H1 (cell line): ENCODE data around the gene SAMD4A. TPM values are rescaled to one million over a fixed set of nuclear protein-coding genes. Genes with fewer than 3 reads are reported as not detected.

Source experiments
- CTCF ChIA-PET: fragments of 300-600 bp; sonication (Branson Sonifier 250); formaldehyde crosslinking; loops from one replicate; lab custom pipeline; 2021; ENCODE audit not compliant: partially characterized antibody; lab: Charles Lee
- POLR2A ChIA-PET: fragments of 300-600 bp; sonication (Branson Sonifier 250); formaldehyde crosslinking; loops from one replicate; lab custom pipeline; 2021; ENCODE audit warnings: inconsistent platforms; ENCODE audit not compliant: partially characterized antibody; lab: Charles Lee
- DNase-seq, 2 experiments: peaks; one replicate each; pipeline versions ENCODE4 v3.0.0 to v3.0.0-alpha.2; 2010 to 2022; ENCODE audit warnings: low spot score in 2 of 2, low read depth in 1 of 2, mixed read lengths in 1 of 2
- FAIRE-seq: peaks from 2 replicates; lab custom pipeline; 2011; peaks lifted over from hg19 to GRCh38; lab: Jason Lieb, UNC
- H2AFZ ChIP-seq: 2 replicates; pipeline ENCODE4 v1.8.1; 2012; ENCODE audit warnings: low read length, inconsistent platforms
- H2AK5ac ChIP-seq: 2 replicates; pipeline ENCODE4 v1.6.1; 2013; ENCODE audit warnings: low read depth, low read length
- H2BK120ac ChIP-seq: replicated peaks from 2 replicates; pipeline ENCODE3; 2013; ENCODE audit warnings: low read depth, low read length, inconsistent platforms
- H2BK12ac ChIP-seq: 2 replicates; pipeline ENCODE4 v1.6.1; 2013; ENCODE audit warnings: low read depth, low read length
- H2BK15ac ChIP-seq: 2 replicates; pipeline ENCODE4 v1.6.1; 2013; ENCODE audit warnings: low read length
- H2BK20ac ChIP-seq: 2 replicates; pipeline ENCODE4 v1.6.1; 2013; ENCODE audit warnings: low read length
- H2BK5ac ChIP-seq: 2 replicates; pipeline ENCODE4 v1.6.1; 2013; ENCODE audit warnings: low read depth, low read length
- H3K14ac ChIP-seq: 2 replicates; pipeline ENCODE4 v1.6.1; 2013; ENCODE audit warnings: inconsistent platforms; ENCODE audit not compliant: insufficient read length
- H3K18ac ChIP-seq: 2 replicates; pipeline ENCODE4 v1.6.1; 2013; ENCODE audit warnings: low read length; ENCODE audit errors: extremely low read depth
- H3K23ac ChIP-seq: 2 replicates; pipeline ENCODE4 v1.6.1; 2013; ENCODE audit warnings: inconsistent platforms; ENCODE audit not compliant: insufficient read length
- H3K23me2 ChIP-seq: 2 replicates; pipeline ENCODE4 v1.6.1; 2013; ENCODE audit warnings: low read depth, low read length
- H3K27ac ChIP-seq: 2 replicates; pipeline ENCODE4 v1.6.1; 2011; ENCODE audit warnings: low read depth, low read length, inconsistent platforms
- H3K27me3 ChIP-seq, 4 experiments: replicated peaks in 1 of 4; 1 replicate in 1 of 4; 2 replicates in 3 of 4; pipeline versions ENCODE4 v1.6.1 to v1.8.1; 2011 to 2013; ENCODE audit warnings: low read length in 3 of 4, mild to moderate bottlenecking in 3 of 4, inconsistent platforms in 2 of 4, mixed read lengths in 2 of 4, moderate library complexity in 1 of 4; ENCODE audit not compliant: control insufficient read depth in 3 of 4, insufficient read depth in 3 of 4; ENCODE audit errors: extremely low read depth in 1 of 4
- H3K36me3 ChIP-seq, 4 experiments: 2 replicates each; pipeline versions ENCODE4 v1.6.1 to v1.8.1; 2011 to 2013; ENCODE audit warnings: mild to moderate bottlenecking in 4 of 4, low read length in 3 of 4, moderate library complexity in 2 of 4, control low read depth in 1 of 4, inconsistent platforms in 1 of 4; ENCODE audit not compliant: insufficient read depth in 4 of 4, control insufficient read depth in 2 of 4
- H3K4ac ChIP-seq: replicated peaks from 2 replicates; pipeline ENCODE3; 2013; ENCODE audit warnings: low read length, low read depth, mixed read lengths, inconsistent platforms; ENCODE audit not compliant: insufficient read length
- H3K4me1 ChIP-seq, 4 experiments: replicated peaks in 1 of 4; 1 replicate in 1 of 4; 2 replicates in 3 of 4; pipeline versions ENCODE4 v1.6.1 to v1.8.1; 2011 to 2013; ENCODE audit warnings: low read length in 3 of 4, inconsistent platforms in 2 of 4, mixed read lengths in 1 of 4; ENCODE audit not compliant: insufficient read depth in 4 of 4, control insufficient read depth in 3 of 4
- H3K4me2 ChIP-seq, 2 experiments: 2 replicates each; pipeline versions ENCODE4 v1.6.1 to v1.8.1; 2011 to 2013; ENCODE audit warnings: low read depth in 2 of 2, low read length in 2 of 2, control low read depth in 1 of 2, inconsistent platforms in 1 of 2, mild to moderate bottlenecking in 1 of 2; ENCODE audit not compliant: insufficient read depth in 1 of 2
- H3K4me3 ChIP-seq, 4 experiments: fragments of 200-600, 300-600 bp in 1 of 4; sonication (generic), shearing (Covaris generic), sonication (Bioruptor Twin) in 1 of 4; 2 replicates each; pipeline versions ENCODE4 v1.5.1 to v1.8.1; 2011 to 2016; ENCODE audit warnings: low read length in 4 of 4, low read depth in 3 of 4, control low read depth in 2 of 4, inconsistent platforms in 2 of 4, mild to moderate bottlenecking in 2 of 4, mixed read lengths in 1 of 4, moderate library complexity in 1 of 4; ENCODE audit not compliant: insufficient read depth in 2 of 4; ENCODE audit errors: extremely low read depth in 1 of 4
- H3K56ac ChIP-seq: replicated peaks from 2 replicates; pipeline ENCODE3; 2013; ENCODE audit warnings: low read depth, mild to moderate bottlenecking, mixed read lengths, low read length, inconsistent platforms; ENCODE audit not compliant: insufficient read length
- H3K79me1 ChIP-seq: 2 replicates; pipeline ENCODE4 v1.6.1; 2013; ENCODE audit warnings: low read depth, low read length, control low read depth
- H3K79me2 ChIP-seq, 2 experiments: 2 replicates each; pipeline versions ENCODE4 v1.6.1 to v1.8.1; 2012 to 2013; ENCODE audit warnings: low read length in 2 of 2, mild to moderate bottlenecking in 2 of 2, inconsistent platforms in 1 of 2; ENCODE audit not compliant: insufficient read depth in 2 of 2, control insufficient read depth in 1 of 2
- H3K9ac ChIP-seq, 4 experiments: replicated peaks in 1 of 4; 1 replicate in 1 of 4; 2 replicates in 3 of 4; pipeline versions ENCODE4 v1.6.1 to v1.8.1; 2011 to 2013; ENCODE audit warnings: low read depth in 3 of 4, low read length in 3 of 4, control low read depth in 2 of 4, mild to moderate bottlenecking in 2 of 4, moderate library complexity in 2 of 4, inconsistent platforms in 1 of 4; ENCODE audit errors: extremely low read depth in 1 of 4
- H3K9me3 ChIP-seq, 2 experiments: 2 replicates each; pipeline versions ENCODE4 v1.6.1 to v1.8.1; 2012 to 2013; ENCODE audit warnings: mild to moderate bottlenecking in 2 of 2, moderate library complexity in 2 of 2, control low read depth in 1 of 2, inconsistent platforms in 1 of 2, low read depth in 1 of 2, low read length in 1 of 2, mixed read lengths in 1 of 2; ENCODE audit not compliant: insufficient read depth in 2 of 2
- H4K20me1 ChIP-seq, 2 experiments: replicated peaks in 1 of 2; 2 replicates each; pipeline versions ENCODE3 to v1.8.1; 2011 to 2013; ENCODE audit warnings: inconsistent platforms in 2 of 2, low read length in 2 of 2, mild to moderate bottlenecking in 1 of 2; ENCODE audit not compliant: insufficient read depth in 2 of 2, control insufficient read depth in 1 of 2
- H4K5ac ChIP-seq: 2 replicates; pipeline ENCODE4 v1.6.1; 2013; ENCODE audit warnings: low read length, low read depth, mixed read lengths, inconsistent platforms; ENCODE audit not compliant: insufficient read length
- H4K8ac ChIP-seq: 2 replicates; pipeline ENCODE4 v1.8.0; 2013; ENCODE audit warnings: mild to moderate bottlenecking, moderate library complexity, low read length, inconsistent platforms; ENCODE audit not compliant: insufficient read depth; ENCODE audit errors: extremely low read depth
- H4K91ac ChIP-seq: replicated peaks from 2 replicates; pipeline ENCODE3; 2013; ENCODE audit warnings: low read length, mixed read lengths, inconsistent platforms; ENCODE audit not compliant: insufficient read length
- MAFK ChIP-seq: IDR thresholded peaks from 2 replicates; pipeline ENCODE4 v1.6.1; 2012; ENCODE audit warnings: low read depth, mild to moderate bottlenecking, improper control_type of control experiment, low read length
- RAD21 ChIP-seq, 2 experiments: IDR thresholded peaks in 1 of 2; conservative IDR thresholded peaks in 1 of 2; 2 replicates each; pipeline ENCODE4 v1.6.1; 2011; ENCODE audit warnings: low read depth in 2 of 2, low read length in 2 of 2, improper control_type of control experiment in 1 of 2, inconsistent platforms in 1 of 2, mild to moderate bottlenecking in 1 of 2, moderate library complexity in 1 of 2
- WGBS, 2 experiments: shearing (Covaris generic) in 1 of 2; methylation state at CpG; one replicate each; pipeline versions ENCODE4 v1.1.6 to v1.1.7; 2013 to 2015; ENCODE audit warnings: low lambda C conversion rate in 2 of 2, mixed read lengths in 2 of 2, inconsistent platforms in 1 of 2, low coverage in 1 of 2, missing lambda C conversion rate in 1 of 2; ENCODE audit not compliant: insufficient replicate concordance in 2 of 2, insufficient coverage in 1 of 2, insufficient read length in 1 of 2; ENCODE audit errors: extremely low coverage in 1 of 2, missing lambda C conversion rate in 1 of 2; 5-methylcytosine and 5-hydroxymethylcytosine counted together
- polyA plus RNA-seq, 7 experiments: library from polyadenylated mRNA; depleted of rRNA in 3 of 7; stranded (reverse) in 5 of 7; unstranded in 2 of 7; fragments of >200 nt in 5 of 7; fragments of 200-250 nt in 2 of 7; gene quantifications; 1 replicate in 5 of 7; 2 replicates in 1 of 7; 4 replicates in 1 of 7; pipeline versions ENCODE4 v1.2.1 to v1.2.3, GENCODE V29; 2011 to 2013; ENCODE audit warnings: missing spikeins in 2 of 7, mixed read lengths in 2 of 7
- total RNA-seq: library from RNA; stranded (reverse); fragmentation: NEBNext Ultra II Directional; extraction: Animal tissue kit (Norgen Biotek cat#: 25700); gene quantifications from 2 replicates; pipeline ENCODE4 v1.2.1, GENCODE V29; 2021
- TF ChIP-seq, protein P1 (sequence below): IDR thresholded peaks from 2 replicates; pipeline ENCODE4 v1.6.1; 2011; ENCODE audit warnings: low read length, improper control_type of control experiment

Gene SAMD4A
- total and polyA plus RNA-seq, 2 of the 8 experiments (the other 6 are each of a cell fraction or from before 2014, with no cell fraction given), result 2.4 to 12.3 TPM

GRCh38 chr14:54724123-54724522 is 157.2 kb downstream of the SAMD4A start:
- no peak overlapping the region for H2BK15ac ChIP-seq
- H3K9ac ChIP-seq, result no peak overlapping the region
- no peaks in the 10 kb centered on the region for H3K79me2 ChIP-seq
- H3K56ac ChIP-seq, result no peak overlapping the region
- H3K18ac ChIP-seq, result no peak overlapping the region
- no peak overlapping the region for H4K91ac ChIP-seq
- no peak overlapping the region for H2BK5ac ChIP-seq
- TF ChIP-seq, protein P1, sequence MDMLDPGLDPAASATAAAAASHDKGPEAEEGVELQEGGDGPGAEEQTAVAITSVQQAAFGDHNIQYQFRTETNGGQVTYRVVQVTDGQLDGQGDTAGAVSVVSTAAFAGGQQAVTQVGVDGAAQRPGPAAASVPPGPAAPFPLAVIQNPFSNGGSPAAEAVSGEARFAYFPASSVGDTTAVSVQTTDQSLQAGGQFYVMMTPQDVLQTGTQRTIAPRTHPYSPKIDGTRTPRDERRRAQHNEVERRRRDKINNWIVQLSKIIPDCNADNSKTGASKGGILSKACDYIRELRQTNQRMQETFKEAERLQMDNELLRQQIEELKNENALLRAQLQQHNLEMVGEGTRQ, result no peak
- TF ChIP-seq MAFK (no peak), RAD21 (IDR thresholded peaks at IDR 0.05 in 1 of 2, conservative IDR thresholded peaks at IDR 0.05 in 1 of 2; ENCODE audit: low read depth in 2 of 2, low read length in 2 of 2) (no peak)
- no peak overlapping the region for H4K5ac ChIP-seq
- H2BK12ac ChIP-seq, result no peak overlapping the region
- no peak overlapping the region for H3K4ac ChIP-seq
- no peak overlapping the region for H2AFZ ChIP-seq
- H2AK5ac ChIP-seq, result no peak overlapping the region
- no peak overlapping the region for H4K8ac ChIP-seq
- no peak overlapping the region for H3K4me2 ChIP-seq
- H3K9me3 ChIP-seq, result no peaks in the 10 kb centered on the region
- H3K23ac ChIP-seq, result no peak overlapping the region
- peaks cover 0 to 5% (median 3%) of the 10 kb centered on the region in 4 experiments; a peak in 2 of 7 replicates for H3K4me1 ChIP-seq
- H3K27ac ChIP-seq, result no peak overlapping the region
- H2BK20ac ChIP-seq, result no peak overlapping the region
- DNase-seq, result no peak
- no peak overlapping the region for H3K14ac ChIP-seq
- H3K36me3 ChIP-seq, result no peaks in the 10 kb centered on the region
- no peak overlapping the region for H2BK120ac ChIP-seq
- ChIA-PET CTCF (interaction anchor here (0.7 to 6.3 kb wide), 18 partner anchors 10 to 188 kb away, joined by 3 to 51 read pairs (median 5); partner anchors contain the start of gene SAMD4A), POLR2A (interaction anchor here (0.7 kb wide), 1 partner anchor 158 kb away, joined by 3 read pairs; no protein-coding TSS in a partner anchor)
- no peak overlapping the region for H3K4me3 ChIP-seq
- H4K20me1 ChIP-seq, result no peaks in the 10 kb centered on the region
- H3K27me3 ChIP-seq, result peaks cover 0 to 1% (median 0%) of the 10 kb centered on the region in 4 experiments; a peak in 1 of 7 replicates
- 92% methylated on average over 4 of the region's 4 CpGs; no CpG with 5 or more reads in 1 of the 2 experiments for WGBS, 2 experiments
- H3K79me1 ChIP-seq, result no peaks in the 10 kb centered on the region
- no peaks in the 10 kb centered on the region for H3K23me2 ChIP-seq
- no peak for FAIRE-seq
